Activated CD4-positive, alpha-beta T cell treated with anti-CD3 and anti-CD28 coated beads, Interleukin-2, amount 50 U/mL, for 24 hours (primary cell): ENCODE measurements around the gene SPDEF.

Source experiments
- DNase-seq, 2 donors: peaks; one replicate each; pipeline ENCODE4 v3.0.0-alpha.2; 2020; ENCODE audit warnings: low read depth in 1 of 2, low spot score in 1 of 2

The SPDEF gene

DNA sequence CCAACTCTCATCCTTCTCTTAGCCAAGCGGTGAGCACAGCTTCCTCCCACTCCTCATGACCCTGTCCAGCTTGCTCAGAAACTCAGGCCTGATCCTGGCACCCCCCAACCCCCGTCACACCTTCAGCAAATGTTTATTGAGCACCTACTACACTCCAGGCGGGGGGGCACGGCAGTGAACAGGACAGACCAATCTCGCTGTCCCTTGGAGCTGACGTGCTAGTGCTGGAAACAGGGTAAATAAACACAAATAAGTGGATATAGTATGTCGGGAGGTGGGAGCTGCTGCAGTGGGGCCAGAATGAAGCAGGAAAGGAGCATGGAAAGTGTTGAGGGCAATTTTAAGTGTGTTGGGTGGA lies 7.4 kb upstream of the SPDEF start:
- no peak for DNase-seq

DNA sequence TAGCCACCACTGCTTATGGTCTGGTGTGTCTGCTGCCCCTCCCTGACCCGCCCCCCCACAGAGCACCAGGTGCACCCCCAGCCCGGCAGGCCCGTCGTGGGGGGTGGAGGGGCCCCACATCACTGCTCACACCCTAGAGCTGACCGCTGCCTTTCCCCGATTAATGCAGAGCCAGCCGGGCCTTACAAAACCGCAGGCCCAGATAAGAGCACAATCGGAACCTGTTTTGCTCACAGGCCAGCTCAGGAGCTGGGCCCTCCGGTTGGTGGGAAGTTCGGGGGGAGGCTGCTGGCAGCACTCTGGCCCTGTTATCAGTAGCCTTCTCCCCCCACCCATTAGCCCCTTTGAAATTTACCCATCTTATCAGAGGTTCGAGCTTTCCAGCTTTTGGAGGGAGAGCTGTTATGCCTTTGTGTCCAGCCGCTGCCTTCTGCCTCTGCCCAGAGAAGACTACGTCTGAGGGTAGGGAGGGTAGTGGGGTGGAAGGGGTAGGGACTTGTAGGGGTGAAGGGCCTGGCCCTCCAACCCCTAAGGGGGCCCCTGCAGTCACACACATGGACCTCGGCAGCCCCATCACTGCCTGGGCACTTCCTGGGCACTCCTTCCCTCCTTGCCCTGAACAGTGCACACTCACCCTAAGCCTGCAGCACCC lies 6.9 kb upstream of the SPDEF start:
- DNase-seq, result no peak

DNA sequence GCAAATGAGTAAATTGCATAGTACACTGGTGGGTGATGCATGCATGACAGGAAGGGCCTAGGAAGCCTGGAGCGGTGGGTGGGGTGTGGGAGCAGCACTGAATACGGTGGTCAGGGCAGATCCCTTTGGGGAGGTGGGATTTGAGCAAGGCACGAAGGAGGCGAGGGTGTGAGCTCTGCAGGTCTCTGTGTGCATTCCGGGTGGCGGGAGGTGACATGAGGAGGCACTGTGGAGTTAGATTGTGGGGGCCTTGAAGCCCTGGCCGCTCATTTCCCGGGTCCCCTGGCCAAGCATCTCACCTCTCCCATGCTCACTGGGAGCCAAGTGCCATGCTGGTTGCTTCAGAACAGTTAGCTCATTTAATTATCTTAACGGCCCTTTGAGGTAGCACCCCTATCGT lies 6.2 kb upstream of the SPDEF start:
- DNase-seq, result no peak

DNA sequence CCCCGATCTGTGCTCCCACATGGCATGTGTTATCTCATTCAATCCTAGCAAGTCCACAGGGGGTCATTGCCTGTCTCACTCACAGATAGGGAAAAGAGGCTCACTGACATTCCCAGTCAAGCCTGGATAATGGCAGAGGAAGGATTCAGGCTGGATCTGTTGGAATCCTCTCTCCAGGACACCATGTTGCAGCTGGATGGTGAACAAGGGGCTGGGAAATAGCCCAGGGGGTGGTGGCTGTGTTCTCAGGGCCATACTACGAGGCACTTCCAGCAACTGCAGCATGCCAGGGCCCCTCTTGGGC lies 5.0 kb upstream of the SPDEF start:
- no peak for DNase-seq

DNA sequence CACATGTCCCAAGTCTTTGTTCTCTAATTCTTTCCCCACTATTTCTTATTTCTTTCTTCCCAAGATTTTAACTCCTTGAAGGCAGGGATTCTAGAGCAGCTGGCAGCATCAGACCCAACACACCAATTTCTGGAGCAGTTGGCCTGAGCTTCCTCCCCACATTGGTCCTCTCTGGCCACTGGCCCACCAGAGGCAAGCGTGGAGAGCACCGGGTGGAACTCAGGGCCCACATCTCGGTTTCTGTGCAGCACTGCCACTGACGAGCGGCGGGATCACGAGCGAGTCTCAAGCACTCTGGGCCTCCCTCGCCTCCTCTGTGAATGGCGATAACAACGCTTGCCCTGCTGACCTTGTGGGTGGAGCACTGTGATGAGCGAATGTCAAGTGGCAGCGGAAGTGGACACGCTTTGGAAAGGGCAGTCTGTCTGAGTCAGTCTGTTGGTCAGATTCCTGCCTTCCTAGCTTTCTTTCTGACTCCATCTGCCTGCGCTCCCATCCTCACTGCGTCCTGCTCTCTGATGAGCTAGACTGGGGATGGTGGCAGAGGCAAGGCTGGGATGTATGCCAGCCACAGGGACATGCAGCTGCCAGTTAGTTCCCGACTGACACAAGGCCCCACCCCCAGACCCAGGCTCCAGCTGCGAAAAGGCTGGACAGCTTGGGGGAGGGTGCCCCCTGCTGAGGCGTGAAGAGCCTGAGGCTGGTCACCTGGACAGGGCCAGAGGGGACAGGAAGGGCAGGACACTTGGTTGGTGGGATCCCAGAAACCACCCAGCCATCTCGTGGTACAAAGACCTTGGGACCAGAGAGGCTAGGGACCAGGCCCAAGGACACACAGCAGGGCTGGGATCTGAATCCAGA lies 4.5 kb upstream of the SPDEF start:
- no peak for DNase-seq

DNA sequence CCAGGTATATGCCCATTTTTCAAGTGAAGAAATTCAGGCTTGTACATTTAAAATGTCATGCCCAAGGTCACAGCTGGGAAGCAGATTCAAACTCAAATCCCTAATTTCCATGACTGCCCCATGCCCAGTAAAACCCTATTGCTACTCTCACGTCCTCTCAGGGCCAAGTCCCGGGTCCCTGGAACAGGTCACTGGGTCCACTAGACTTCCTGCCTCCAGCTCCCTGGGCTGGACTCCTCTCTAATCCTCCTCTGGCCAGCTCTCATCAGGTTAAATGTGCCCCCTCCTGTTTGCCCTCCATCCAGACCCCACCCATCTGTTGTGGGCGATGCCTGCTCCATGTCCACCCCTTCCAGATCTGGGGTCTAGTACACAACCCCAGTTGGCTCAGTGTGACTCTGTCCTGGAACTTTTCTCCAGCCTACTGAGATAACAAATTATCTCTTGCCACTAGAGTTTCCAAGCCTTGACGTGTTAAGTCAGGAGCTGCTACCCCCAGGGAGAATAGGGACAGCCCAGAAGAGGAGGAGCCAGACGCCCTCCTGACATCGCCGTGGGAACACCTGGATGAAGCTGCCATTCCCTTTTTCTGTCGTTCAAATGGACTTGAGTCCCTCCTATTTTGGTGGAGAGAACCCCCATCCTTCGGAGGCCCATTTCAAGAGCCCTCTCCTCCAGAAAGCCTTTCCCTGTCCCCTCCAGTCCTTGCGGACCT lies 3.7 kb upstream of the SPDEF start:
- no peak for DNase-seq

DNA sequence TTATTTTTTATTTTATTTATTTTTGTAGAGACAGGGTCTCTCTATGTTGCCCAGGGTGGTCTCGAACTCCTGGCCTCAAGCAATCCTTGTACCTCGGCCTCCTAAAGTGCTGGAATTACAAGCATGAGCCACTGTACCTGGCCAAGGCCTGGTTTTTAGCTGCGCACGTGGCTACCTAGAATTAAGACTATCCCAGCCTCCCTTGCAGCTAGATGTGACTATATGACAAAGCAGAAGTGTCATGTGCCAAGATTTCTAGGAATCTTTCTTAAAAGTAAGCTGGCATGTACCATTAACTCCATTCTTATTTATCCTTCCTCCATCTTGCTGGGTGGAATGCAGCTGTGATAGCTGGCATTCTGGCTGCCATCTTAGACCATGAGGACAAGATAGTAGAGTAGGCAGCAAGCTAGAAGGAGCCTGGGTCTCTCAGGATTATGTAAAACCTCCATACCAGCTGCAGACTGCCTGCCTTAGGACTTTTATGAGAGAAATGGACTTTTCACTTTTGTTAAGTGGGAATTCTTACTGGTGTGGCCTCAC lies 2.1 kb upstream of the SPDEF start:
- no peak for DNase-seq

DNA sequence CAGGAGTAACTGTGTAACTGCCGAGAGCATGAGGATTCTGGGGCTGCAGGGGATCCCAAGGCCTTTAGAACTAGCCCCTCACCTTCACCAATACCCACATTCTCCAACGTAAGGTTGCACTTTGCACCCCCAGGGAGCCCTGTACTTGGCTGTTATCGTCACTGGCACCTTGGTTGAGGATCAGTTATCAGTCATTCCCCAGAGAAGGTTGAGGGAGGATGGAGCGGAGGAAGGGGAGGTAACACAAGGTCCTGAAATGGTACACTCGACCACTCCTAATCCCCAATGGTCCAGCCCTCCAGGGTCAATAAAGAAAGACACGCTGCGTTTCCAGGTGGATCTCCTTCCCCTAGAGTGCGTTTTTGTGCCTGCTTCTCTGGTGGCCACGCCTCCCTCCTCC lies 1.1 kb upstream of the SPDEF start:
- no peak for DNase-seq

DNA sequence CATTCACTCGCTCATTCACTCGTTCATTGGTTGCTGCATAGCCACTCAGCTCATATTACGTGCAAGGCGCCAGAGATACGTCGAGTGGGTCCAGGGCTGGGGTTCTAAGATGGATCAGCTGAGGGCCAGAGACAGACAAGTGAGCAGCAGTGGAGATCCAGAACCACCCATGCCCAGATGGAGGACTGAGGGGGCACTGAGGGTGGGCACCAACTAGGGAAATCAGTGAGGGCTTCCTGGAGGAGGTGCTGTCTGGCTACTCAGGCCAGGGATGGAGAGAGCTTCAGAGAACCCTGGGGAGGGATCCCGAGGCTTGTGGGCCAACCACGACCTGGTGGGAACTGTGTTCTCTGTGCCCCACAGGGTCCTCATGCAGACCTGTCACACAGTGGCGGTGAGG lies 364 bp upstream of the SPDEF start:
- no peak for DNase-seq

DNA sequence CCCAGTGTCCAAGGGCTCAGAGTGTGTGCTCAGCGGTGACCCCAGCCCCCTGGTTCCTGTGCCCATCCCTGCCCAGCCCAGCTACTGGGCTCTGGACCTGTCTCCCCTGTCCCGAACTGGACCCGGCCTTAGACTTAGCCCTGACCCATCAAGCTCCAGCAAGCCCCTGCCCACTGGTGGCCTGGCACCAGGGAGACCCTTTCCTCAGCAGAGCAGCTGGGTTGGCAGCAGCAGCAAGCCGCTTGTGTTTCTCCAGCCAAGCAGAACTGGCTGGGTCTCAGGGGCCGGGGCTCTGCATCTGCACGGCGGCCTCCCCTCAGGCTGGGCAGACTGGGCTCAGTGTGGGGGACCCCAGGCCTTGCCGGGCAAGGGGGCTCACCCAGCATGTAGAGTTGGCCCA lies 801 bp downstream of the SPDEF start:
- no peak for DNase-seq

DNA sequence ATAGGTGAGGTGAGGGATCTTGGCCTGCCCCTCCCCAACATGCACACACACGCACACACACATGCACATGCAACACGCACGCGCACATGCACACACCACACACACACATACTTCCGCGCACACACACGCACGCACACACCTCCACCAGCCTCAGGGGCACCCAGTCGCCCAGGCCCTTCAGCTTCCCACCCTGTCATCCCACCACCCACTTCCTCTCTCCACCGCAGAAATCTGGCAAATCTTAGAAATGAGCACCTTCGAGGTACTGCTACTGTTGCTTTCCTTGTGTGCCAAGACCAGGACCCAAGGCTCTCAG lies 1.2 kb downstream of the SPDEF start:
- DNase-seq, result no peak

DNA sequence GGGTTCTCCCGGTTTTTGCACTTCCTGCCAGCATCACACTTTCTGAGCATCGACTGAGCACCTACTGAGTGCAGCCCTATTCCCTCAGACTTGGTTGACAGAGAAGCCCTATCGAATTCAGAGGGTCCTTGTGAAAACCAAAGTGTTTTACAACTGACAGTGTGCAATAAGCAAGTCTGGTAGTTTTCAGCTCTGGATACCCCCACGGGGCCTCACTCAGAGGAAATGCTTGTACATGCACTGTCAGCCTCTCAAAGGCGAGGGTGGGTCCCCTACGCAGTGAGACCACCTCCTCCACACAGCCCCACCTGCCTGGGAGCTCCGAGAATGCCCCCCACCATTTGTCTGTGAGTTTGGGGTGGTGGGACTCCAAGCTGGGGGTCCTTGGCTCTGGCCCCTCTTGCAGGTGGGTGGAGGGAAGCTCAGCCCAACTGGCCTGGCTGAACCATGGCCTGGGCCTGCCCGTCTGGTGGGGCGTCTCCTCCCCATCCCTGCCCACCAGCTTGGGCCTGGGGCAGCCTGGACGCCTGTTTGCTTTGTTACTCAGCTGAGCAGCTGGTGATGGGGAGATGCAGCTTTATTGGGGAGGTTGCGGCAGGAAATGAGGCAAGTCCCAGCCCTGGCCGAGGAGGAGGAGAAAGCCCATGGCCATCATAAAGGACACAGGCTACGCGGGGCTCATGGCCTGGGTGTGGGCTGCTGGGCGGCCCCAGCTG lies 1.7 kb downstream of the SPDEF start:
- DNase-seq, result no peak

DNA sequence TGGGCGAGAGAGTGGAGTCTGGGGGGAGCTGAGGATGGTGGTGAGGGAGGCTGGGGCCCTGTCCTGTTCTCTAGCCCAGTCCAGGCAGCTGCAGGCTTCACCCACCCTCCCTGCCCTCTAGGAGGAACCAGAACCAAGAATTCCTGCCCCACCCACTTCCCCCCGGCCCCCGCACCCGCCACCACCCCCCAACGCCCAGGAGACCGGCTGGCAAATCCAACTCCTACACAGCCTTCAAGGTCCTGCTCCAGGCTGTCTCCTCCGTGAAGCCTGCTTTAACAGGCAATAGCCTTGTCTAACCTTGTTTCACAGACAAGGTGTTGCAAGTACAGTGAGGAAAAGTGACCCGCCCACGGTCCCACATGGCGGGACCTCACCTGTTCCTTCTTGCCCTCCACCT lies 2.4 kb downstream of the SPDEF start:
- DNase-seq, result no peak

DNA sequence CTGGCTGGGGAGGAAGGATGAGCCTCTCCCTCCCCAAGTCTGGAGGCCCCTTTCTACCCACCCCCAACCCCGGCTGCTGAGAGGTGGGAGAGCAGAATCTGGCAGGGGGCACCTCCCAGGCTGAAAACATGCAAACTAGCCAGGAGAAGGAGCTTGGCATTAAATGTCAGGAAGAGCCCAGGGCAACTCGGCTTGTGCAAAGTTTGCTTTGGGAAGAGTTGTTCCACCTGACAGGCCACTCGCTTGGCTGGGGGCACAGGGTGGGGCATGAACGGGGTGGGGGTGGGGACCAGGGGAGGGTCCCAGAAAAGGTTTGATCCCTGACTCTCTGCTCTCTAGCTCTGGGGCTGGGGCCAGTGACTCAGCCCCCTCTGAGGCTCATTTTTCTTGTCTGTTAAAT lies 3.0 kb downstream of the SPDEF start:
- no peak for DNase-seq

DNA sequence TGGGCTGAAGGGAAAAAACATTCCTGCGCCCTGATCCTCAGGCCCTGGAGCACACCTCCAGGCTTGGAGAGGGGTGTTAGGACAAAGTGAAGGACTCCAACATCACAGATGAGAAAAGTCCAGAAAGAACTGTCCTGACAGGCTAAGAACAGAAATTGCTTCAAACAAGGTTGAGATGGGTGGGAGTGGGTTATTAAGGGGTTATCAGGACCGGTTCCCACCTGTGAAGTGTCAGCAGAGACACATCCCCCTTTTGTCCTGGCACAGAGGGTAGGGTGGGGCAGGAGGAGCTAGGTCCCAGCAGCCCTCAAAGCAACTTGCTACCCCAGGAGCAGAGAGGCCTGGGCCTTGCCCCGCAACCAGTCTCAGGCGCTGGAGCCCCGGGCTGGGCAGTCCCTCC lies 3.5 kb downstream of the SPDEF start:
- DNase-seq, result no peak

DNA sequence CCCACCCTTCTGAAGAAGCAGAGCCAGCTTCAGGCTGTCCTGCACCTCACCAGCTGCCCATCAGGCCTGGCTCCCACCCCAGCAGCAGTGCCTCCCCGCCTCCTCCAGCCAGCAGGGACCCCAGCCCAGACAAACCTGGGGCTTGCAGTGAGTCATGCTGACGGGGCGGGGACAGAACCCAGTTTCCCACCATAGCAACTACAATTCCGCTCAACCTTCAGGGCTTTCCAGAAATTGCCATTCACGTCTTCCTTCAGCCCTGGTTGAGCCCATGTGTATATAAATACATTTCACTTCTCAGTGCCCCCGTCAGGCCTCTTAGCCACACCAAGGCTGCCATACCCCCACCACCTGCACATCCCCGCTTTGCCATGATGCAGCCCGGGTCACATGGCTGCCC lies 4.4 kb downstream of the SPDEF start:
- no peak for DNase-seq

DNA sequence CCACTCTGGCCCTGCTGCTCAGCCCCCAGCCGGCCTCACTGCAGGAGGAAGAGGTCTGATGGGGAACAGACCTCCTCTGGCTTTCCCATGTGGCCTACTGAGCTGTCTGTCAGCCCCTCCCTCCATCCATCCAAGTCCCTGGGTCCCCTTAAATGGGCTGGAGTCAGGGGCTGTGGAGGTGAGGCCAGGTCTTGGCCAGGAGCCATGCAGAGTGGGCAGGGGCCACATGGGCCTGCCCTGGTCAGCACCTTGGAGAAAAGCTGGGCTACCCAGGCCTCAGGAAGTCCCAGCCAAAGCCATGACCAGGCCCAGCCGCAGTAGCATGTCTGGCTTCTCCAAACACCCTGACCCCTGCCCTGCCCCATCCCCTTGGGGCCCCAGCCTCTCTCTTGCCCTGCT lies 6.3 kb downstream of the SPDEF start:
- DNase-seq, result no peak

DNA sequence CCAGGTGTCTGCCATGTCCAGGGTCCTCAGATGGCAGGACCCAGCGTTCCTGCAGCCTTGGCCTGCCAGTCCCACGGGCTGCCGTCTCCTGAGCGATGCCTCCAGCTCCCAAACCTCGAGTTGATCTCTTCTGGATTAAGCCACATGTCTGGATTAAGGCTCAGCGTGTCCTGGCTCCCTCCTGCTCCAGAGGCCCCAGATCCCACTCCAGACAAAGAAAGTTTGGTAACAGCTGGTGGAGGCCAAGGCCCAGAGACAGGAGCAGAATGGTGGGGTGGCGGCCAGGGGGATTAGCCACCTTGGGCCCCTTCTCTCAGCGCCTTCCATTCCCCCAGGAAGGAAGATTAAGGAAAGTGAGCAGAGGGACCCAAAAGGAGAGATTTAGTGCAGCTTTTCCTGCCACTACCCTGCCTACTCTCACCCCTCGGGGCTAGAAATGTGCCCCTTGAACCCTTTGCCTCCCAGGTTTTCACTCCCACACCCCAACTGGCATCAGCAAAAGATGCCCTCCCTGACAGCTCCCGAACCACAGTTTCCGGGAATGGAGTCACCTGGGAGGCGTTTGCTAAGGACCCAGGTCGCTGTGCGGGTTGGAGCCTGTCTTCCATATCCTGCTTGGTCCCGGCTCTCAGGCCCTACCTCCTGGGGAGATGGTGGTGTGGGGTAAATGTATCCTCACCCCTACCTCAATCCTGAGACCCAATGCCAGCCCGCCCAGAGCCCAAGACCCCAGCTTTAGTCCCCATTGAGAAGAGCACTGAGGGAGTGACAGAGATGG lies 6.9 kb downstream of the SPDEF start:
- no peak for DNase-seq

DNA sequence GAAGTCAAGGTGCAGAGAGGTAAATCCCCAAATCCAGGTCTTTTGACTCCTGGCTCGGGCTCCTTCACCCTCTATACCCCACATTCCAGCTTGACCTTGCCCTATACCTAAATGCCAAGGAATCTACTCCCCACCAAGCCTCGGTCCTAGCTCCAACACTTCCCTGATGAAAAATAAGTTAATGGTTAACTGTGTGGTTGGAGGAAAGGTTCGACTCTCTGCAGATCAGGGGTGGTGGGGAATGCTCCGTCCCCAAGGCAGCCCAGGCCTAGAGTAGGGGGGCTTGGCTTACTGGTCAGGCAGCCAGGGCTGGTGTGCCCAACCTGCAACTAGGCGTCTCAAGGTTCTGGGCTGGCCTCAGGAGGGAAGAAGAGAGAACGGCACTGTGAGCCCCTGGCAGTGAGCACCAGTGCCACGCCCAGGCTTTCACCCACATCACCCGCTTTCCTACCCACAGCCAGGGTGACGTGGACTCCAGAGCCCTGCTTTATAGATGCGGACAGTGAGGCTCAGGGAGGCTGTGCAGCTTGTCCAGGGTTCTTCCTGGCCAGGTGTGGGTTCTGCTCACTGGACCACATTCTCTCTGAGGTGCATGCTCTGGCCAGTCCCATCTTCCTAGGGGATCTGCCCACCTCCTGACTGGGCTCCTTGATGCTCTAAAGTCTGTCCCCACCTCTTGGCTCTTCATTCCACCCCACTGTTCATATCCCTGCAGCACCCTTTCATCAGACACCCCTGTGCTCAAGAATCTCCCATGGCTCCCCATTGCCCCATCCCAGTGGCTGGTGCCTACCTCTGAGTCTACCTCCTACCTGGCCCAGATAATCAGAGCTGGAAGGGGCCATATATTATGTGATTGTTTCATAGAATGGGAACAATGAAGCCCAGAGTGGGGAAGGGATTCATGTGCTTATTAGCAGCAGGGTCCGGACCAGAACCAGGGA lies 8.2 kb downstream of the SPDEF start:
- DNase-seq, result no peak
